H1 (cell line): Measurements from ENCODE around the gene CDYL2. TPM values are rescaled to one million over a fixed set of nuclear protein-coding genes. Genes with fewer than 3 reads are reported as not detected.

Experiments used
- ASH2L ChIP-seq: fragments of 200-600, 300-600 bp; sonication (generic); IDR thresholded peaks from one replicate; pipeline ENCODE4 v1.7.1; 2017; ENCODE audit warnings: low read length
- CBX5 ChIP-seq: fragments of 300-800, 300-1000 bp; sonication (generic); IDR thresholded peaks from 2 replicates; pipeline ENCODE4 v1.7.1; 2016; ENCODE audit warnings: antibody characterized with exemption, low read length, low read depth
- CEBPB ChIP-seq: IDR thresholded peaks from 2 replicates; pipeline ENCODE4 v1.6.1; 2012; ENCODE audit warnings: low read depth, low read length
- JUND ChIP-seq: IDR thresholded peaks from 2 replicates; pipeline ENCODE4 v1.6.1; 2011; ENCODE audit warnings: mild to moderate bottlenecking, improper control_type of control experiment, low read length
- KDM5A ChIP-seq: fragments of 200-600 bp; IDR thresholded peaks from 2 replicates; pipeline ENCODE4 v1.7.1; 2012; ENCODE audit warnings: mild to moderate bottlenecking, low read length, inconsistent platforms, mixed read lengths
- SIX5 ChIP-seq: IDR thresholded peaks from 2 replicates; pipeline ENCODE4 v1.6.1; 2011; ENCODE audit warnings: mild to moderate bottlenecking, low read depth, low read length
- SP4 ChIP-seq: IDR thresholded peaks from 2 replicates; pipeline ENCODE4 v1.6.1; 2012; ENCODE audit warnings: low read length, inconsistent platforms
- ZNF274 ChIP-seq: IDR thresholded peaks from 2 replicates; pipeline ENCODE4 v1.7.0; 2012; ENCODE audit warnings: low read length, borderline replicate concordance; ENCODE audit errors: extremely low read depth
- polyA plus RNA-seq, 7 experiments: library from polyadenylated mRNA; depleted of rRNA in 3 of 7; stranded (reverse) in 5 of 7; unstranded in 2 of 7; fragments of >200 nt in 5 of 7; fragments of 200-250 nt in 2 of 7; gene quantifications; 1 replicate in 5 of 7; 2 replicates in 1 of 7; 4 replicates in 1 of 7; pipeline versions ENCODE4 v1.2.1 to v1.2.3, GENCODE V29; 2011 to 2013; ENCODE audit warnings: missing spikeins in 2 of 7, mixed read lengths in 2 of 7
- total RNA-seq: library from RNA; stranded (reverse); fragmentation: NEBNext Ultra II Directional; extraction: Animal tissue kit (Norgen Biotek cat#: 25700); gene quantifications from 2 replicates; pipeline ENCODE4 v1.2.1, GENCODE V29; 2021

The CDYL2 gene
- total and polyA plus RNA-seq, 2 of the 8 experiments (the other 6 are each of a cell fraction or from before 2014, with no cell fraction given), result 0.33 to 5.3 TPM

- TF ChIP-seq KDM5A (no peak), SIX5 (no peak), ASH2L (no peak), JUND (no peak), ZNF274 (no peak), SP4 (no peak), CEBPB (no peak), CBX5 (no peak)
Measured at GRCh38 chr16:80594756-80595155, 209.6 kb downstream of the CDYL2 start (continued).
